Osteoblast (primary cell): ENCODE results near the gene YKT6. TPM values are rescaled to one million over a fixed set of nuclear protein-coding genes. Genes with fewer than 3 reads are reported as not detected.

Source experiments
- DNase-seq: peaks from one replicate; pipeline ENCODE4 v3.0.0; 2011; ENCODE audit warnings: low spot score, mixed read lengths; ENCODE audit not compliant: insufficient read length; ENCODE audit errors: missing footprints
- H2AFZ ChIP-seq: 2 replicates; pipeline ENCODE4 v1.6.0; 2011; ENCODE audit warnings: mild to moderate bottlenecking, low read length
- H3K27ac ChIP-seq: 2 replicates; pipeline ENCODE4 v1.5.1; 2011; ENCODE audit warnings: mild to moderate bottlenecking, low read depth, low read length, moderate library complexity
- H3K27me3 ChIP-seq: 2 replicates; pipeline ENCODE4 v1.6.0; 2012; ENCODE audit warnings: mild to moderate bottlenecking, control low read depth, inconsistent platforms, low read length, moderate library complexity; ENCODE audit not compliant: insufficient read depth
- H3K36me3 ChIP-seq: 2 replicates; pipeline ENCODE4 v1.5.1; 2011; ENCODE audit warnings: mild to moderate bottlenecking, low read length, control low read depth, moderate library complexity; ENCODE audit not compliant: insufficient read depth
- H3K4me1 ChIP-seq: 2 replicates; pipeline ENCODE4 v1.5.1; 2011; ENCODE audit warnings: mild to moderate bottlenecking, low read length, control low read depth, moderate library complexity; ENCODE audit not compliant: insufficient read depth
- H3K4me2 ChIP-seq: 2 replicates; pipeline ENCODE4 v1.6.0; 2011; ENCODE audit warnings: mild to moderate bottlenecking, low read length; ENCODE audit not compliant: insufficient read depth
- H3K4me3 ChIP-seq: fragments of 200-600 bp; sonication (generic); 3 replicates; pipeline ENCODE4 v1.5.1; 2012; ENCODE audit warnings: mild to moderate bottlenecking, low read length, inconsistent platforms; ENCODE audit not compliant: insufficient read depth
- H3K79me2 ChIP-seq: 2 replicates; pipeline ENCODE4 v1.6.0; 2012; ENCODE audit warnings: mild to moderate bottlenecking, low read length, control low read depth, inconsistent platforms; ENCODE audit not compliant: insufficient read depth
- H3K9me3 ChIP-seq: 2 replicates; pipeline ENCODE4 v1.5.1; 2011; ENCODE audit warnings: low read depth, low read length, control low read depth
- H4K20me1 ChIP-seq: 2 replicates; pipeline ENCODE4 v1.6.0; 2012; ENCODE audit warnings: mild to moderate bottlenecking, low read length, control low read depth; ENCODE audit not compliant: insufficient read depth
- total RNA-seq: library from RNA; depleted of rRNA; stranded (reverse); fragments of >200 nt; gene quantifications from 2 replicates; pipeline ENCODE4 v1.2.3, GENCODE V29; 2012
- TF ChIP-seq, protein P1 (sequence below): IDR thresholded peaks from 2 replicates; pipeline ENCODE4 v1.5.1; 2011; ENCODE audit warnings: mild to moderate bottlenecking, low read depth, low read length, moderate library complexity; ENCODE audit errors: extremely low read depth

The YKT6 gene
- total RNA-seq, 1 donor: 90.1 TPM

GRCh38 chr7:44256459-44256858 lies 55.7 kb downstream of the YKT6 start:
- no peaks in the 10 kb centered on the region for H3K79me2 ChIP-seq
- H2AFZ ChIP-seq: no peak overlapping the region
- H3K4me2 ChIP-seq: no peak overlapping the region
- no peak overlapping the region for H3K27ac ChIP-seq
- TF ChIP-seq, protein P1, sequence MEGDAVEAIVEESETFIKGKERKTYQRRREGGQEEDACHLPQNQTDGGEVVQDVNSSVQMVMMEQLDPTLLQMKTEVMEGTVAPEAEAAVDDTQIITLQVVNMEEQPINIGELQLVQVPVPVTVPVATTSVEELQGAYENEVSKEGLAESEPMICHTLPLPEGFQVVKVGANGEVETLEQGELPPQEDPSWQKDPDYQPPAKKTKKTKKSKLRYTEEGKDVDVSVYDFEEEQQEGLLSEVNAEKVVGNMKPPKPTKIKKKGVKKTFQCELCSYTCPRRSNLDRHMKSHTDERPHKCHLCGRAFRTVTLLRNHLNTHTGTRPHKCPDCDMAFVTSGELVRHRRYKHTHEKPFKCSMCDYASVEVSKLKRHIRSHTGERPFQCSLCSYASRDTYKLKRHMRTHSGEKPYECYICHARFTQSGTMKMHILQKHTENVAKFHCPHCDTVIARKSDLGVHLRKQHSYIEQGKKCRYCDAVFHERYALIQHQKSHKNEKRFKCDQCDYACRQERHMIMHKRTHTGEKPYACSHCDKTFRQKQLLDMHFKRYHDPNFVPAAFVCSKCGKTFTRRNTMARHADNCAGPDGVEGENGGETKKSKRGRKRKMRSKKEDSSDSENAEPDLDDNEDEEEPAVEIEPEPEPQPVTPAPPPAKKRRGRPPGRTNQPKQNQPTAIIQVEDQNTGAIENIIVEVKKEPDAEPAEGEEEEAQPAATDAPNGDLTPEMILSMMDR: no peak
- peaks cover 28% of the 10 kb centered on the region for H3K4me1 ChIP-seq
- H3K4me3 ChIP-seq: no peak overlapping the region
- H3K9me3 ChIP-seq: no peaks in the 10 kb centered on the region
- no peaks in the 10 kb centered on the region for H4K20me1 ChIP-seq
- no peaks in the 10 kb centered on the region for H3K27me3 ChIP-seq
- H3K36me3 ChIP-seq: no peaks in the 10 kb centered on the region
- DNase-seq: no peak

DNA sequence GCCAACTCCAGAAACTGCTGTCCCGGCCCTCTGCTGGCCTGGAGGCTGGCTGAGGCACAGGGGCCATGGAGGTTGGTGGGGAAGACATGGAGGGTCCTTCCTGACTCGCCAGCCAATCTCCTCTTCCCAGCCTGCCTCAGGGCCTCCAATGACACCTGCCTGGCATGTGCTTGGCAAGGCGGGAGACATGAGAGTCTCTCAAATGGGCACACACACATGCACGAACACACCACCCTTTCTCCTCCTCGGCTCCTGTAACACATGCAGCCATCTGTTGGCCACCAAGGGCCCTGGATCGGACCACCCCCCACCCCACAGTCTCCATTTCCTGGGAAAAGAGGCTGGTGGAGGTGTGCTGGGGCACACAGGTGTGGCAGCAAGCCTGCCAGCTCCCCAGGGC lies 56.4 kb downstream of the YKT6 start:
- Histone ChIP-seq H4K20me1 (no peaks in the 10 kb centered on the region), H3K27ac (peak overlapping the region; percentile 69), H3K4me2 (no peak overlapping the region), H3K27me3 (no peaks in the 10 kb centered on the region), H3K36me3 (no peaks in the 10 kb centered on the region), H3K4me3 (no peak overlapping the region), H3K4me1 (peaks cover 28% of the 10 kb centered on the region), H2AFZ (peak overlapping the region; percentile 66), H3K79me2 (no peaks in the 10 kb centered on the region), H3K9me3 (no peaks in the 10 kb centered on the region)
- TF ChIP-seq, protein P1: no peak
- no peak for DNase-seq

- peak overlapping the region; percentile 1 for H3K4me3 ChIP-seq
- H3K79me2 ChIP-seq: no peaks in the 10 kb centered on the region
- no peaks in the 10 kb centered on the region for H4K20me1 ChIP-seq
- TF ChIP-seq, protein P1: no peak
- H3K4me1 ChIP-seq: peaks cover 28% of the 10 kb centered on the region
- H3K27me3 ChIP-seq: no peaks in the 10 kb centered on the region
- DNase-seq: peak; percentile 95
- peak overlapping the region; percentile 66 for H2AFZ ChIP-seq
- H3K27ac ChIP-seq: peak overlapping the region; percentile 69
- H3K36me3 ChIP-seq: no peaks in the 10 kb centered on the region
- peak overlapping the region; percentile 62 for H3K4me2 ChIP-seq
- no peaks in the 10 kb centered on the region for H3K9me3 ChIP-seq
These were observed 57.0 kb downstream of the YKT6 start for GRCh38 chr7:44257618-44258422.

GRCh38 chr7:44258423-44258760 lies 57.6 kb downstream of the YKT6 start:
- Histone ChIP-seq H3K27me3 (no peaks in the 10 kb centered on the region), H3K4me1 (peaks cover 28% of the 10 kb centered on the region), H3K9me3 (no peaks in the 10 kb centered on the region), H3K36me3 (no peaks in the 10 kb centered on the region), H2AFZ (no peak overlapping the region), H3K79me2 (no peaks in the 10 kb centered on the region), H3K27ac (peak overlapping the region; percentile 69), H4K20me1 (no peaks in the 10 kb centered on the region), H3K4me3 (peak overlapping the region; percentile 1), H3K4me2 (peak overlapping the region; percentile 62)
- TF ChIP-seq, protein P1: no peak
- DNase-seq: no peak
